SK-N-SH (cell line): ENCODE results near the gene FGL2. TPM values are rescaled to one million over a fixed set of nuclear protein-coding genes. Genes with fewer than 3 reads are reported as not detected.
"Not testable (repeated sequence)": the region's sequence is repeated elsewhere in the genome, so short reads cannot be mapped to it uniquely, and the experiment has no call there.

ENCODE experiments used
- CTCF ChIA-PET: fragments of 300-600, 350-600 bp; formaldehyde crosslinking; extraction: SDS; loops from one replicate; lab custom pipeline; 2021; lab: Yijun Ruan, JAX
- POLR2A ChIA-PET: fragments of 350-600 bp; sonication (Branson Sonifier 250); formaldehyde crosslinking; extraction: SDS; loops from one replicate; lab custom pipeline; 2020; ENCODE audit warnings: antibody characterized with exemption, inconsistent platforms; lab: Yijun Ruan, JAX
- DNase-seq: peaks from one replicate; pipeline ENCODE4 v3.0.0; 2012
- H2AFZ ChIP-seq: fragments of 200-600 bp; sonication (generic); 2 replicates; pipeline ENCODE4 v1.8.1; 2016; ENCODE audit warnings: antibody characterized with exemption, mild to moderate bottlenecking, low read depth
- H3F3A ChIP-seq: fragments of 200-600 bp; sonication (generic); replicated peaks from 2 replicates; pipeline ENCODE3; 2016; ENCODE audit warnings: antibody characterized with exemption, mild to moderate bottlenecking; ENCODE audit not compliant: insufficient read depth
- H3K27ac ChIP-seq, 2 experiments: fragments of 200-500 bp in 1 of 2; fragments of 200-600 bp in 1 of 2; sonication (Bioruptor generic) in 1 of 2; sonication (generic), shearing (Covaris generic) in 1 of 2; 2 replicates each; pipeline versions ENCODE4 v1.5.1 to v1.6.1; 2014 to 2016; ENCODE audit warnings: low read depth in 2 of 2, inconsistent platforms in 1 of 2, low read length in 1 of 2, mild to moderate bottlenecking in 1 of 2, mixed read lengths in 1 of 2
- H3K27me3 ChIP-seq: fragments of 200-600 bp; sonication (generic), shearing (Covaris generic); 2 replicates; pipeline ENCODE4 v1.6.1; 2016; ENCODE audit warnings: mixed run types; ENCODE audit not compliant: insufficient read depth
- H3K36me3 ChIP-seq, 2 experiments: fragments of 200-500 bp in 1 of 2; fragments of 200-600 bp in 1 of 2; sonication (Bioruptor generic) in 1 of 2; sonication (generic) in 1 of 2; replicated peaks in 1 of 2; 2 replicates each; pipeline versions ENCODE3 to v1.5.1; 2014 to 2016; ENCODE audit warnings: low read length in 1 of 2, mild to moderate bottlenecking in 1 of 2; ENCODE audit not compliant: insufficient read depth in 2 of 2, control insufficient read depth in 1 of 2
- H3K4me1 ChIP-seq, 2 experiments: fragments of 200-500 bp in 1 of 2; fragments of 200-600 bp in 1 of 2; sonication (Bioruptor generic) in 1 of 2; sonication (generic), shearing (Covaris generic) in 1 of 2; 2 replicates each; pipeline versions ENCODE4 v1.5.1 to v1.6.1; 2014 to 2016; ENCODE audit warnings: low read depth in 1 of 2, low read length in 1 of 2, mixed run types in 1 of 2; ENCODE audit not compliant: insufficient read depth in 2 of 2, control insufficient read depth in 1 of 2
- H3K4me2 ChIP-seq: fragments of 200-600 bp; sonication (generic), shearing (Covaris generic); 2 replicates; pipeline ENCODE4 v1.6.1; 2017; ENCODE audit warnings: mixed run types
- H3K4me3 ChIP-seq, 2 experiments: fragments of 200-500 bp in 1 of 2; fragments of 200-600 bp in 1 of 2; sonication (Bioruptor generic) in 1 of 2; sonication (generic), shearing (Covaris generic) in 1 of 2; 2 replicates each; pipeline versions ENCODE4 v1.5.1 to v1.8.1; 2014 to 2016; ENCODE audit warnings: low read depth in 2 of 2, inconsistent platforms in 1 of 2, low read length in 1 of 2, mild to moderate bottlenecking in 1 of 2, mixed read lengths in 1 of 2, moderate library complexity in 1 of 2
- H3K79me2 ChIP-seq: fragments of 200-600 bp; sonication (generic); 2 replicates; pipeline ENCODE4 v1.8.1; 2017; ENCODE audit warnings: mild to moderate bottlenecking; ENCODE audit not compliant: insufficient read depth
- H3K9ac ChIP-seq: fragments of 200-600 bp; sonication (generic); 2 replicates; pipeline ENCODE4 v1.6.1; 2017; ENCODE audit warnings: mixed run types
- H3K9me2 ChIP-seq: fragments of 200-600 bp; sonication (generic); 2 replicates; pipeline ENCODE4 v1.6.1; 2017; ENCODE audit warnings: mixed run types
- H3K9me3 ChIP-seq: fragments of 200-600 bp; sonication (generic); 2 replicates; pipeline ENCODE4 v1.6.1; 2017; ENCODE audit warnings: mixed run types, mild to moderate bottlenecking, moderate library complexity
- H4K20me1 ChIP-seq: fragments of 200-600 bp; sonication (generic); 2 replicates; pipeline ENCODE4 v1.6.1; 2017; ENCODE audit warnings: mild to moderate bottlenecking, mixed run types; ENCODE audit not compliant: insufficient read depth
- CHD2 ChIP-seq: fragments of 150-350 bp; IDR thresholded peaks from 2 replicates; pipeline ENCODE4 v1.6.1; 2018; ENCODE audit warnings: low read length; ENCODE audit not compliant: partially characterized antibody
- GABPA ChIP-seq: IDR thresholded peaks from 2 replicates; pipeline ENCODE4 v1.4.0; 2012; ENCODE audit warnings: low read depth, mild to moderate bottlenecking
- RAD21 ChIP-seq: IDR thresholded peaks from 2 replicates; pipeline ENCODE4 v1.6.1; 2012; ENCODE audit warnings: mild to moderate bottlenecking, low read length
- REST ChIP-seq: IDR thresholded peaks from 2 replicates; pipeline ENCODE4 v1.6.1; 2012; ENCODE audit warnings: mild to moderate bottlenecking, low read depth, low read length, moderate library complexity
- SMC3 ChIP-seq: IDR thresholded peaks from 2 replicates; pipeline ENCODE4 v1.6.1; 2012; ENCODE audit warnings: low read depth, low read length, improper control_type of control experiment
- WGBS: methylation state at CpG from one replicate; pipeline ENCODE4 v1.1.6; 2017; ENCODE audit warnings: low lambda C conversion rate; 5-methylcytosine and 5-hydroxymethylcytosine counted together
- polyA plus RNA-seq, 3 experiments: library from polyadenylated mRNA; depleted of rRNA; stranded (reverse); fragments of >200 nt; gene quantifications; 2 replicates each; pipeline ENCODE4 v1.2.3, GENCODE V29; 2012

Gene FGL2
- polyA plus RNA-seq, 1 of the 3 experiments (the other 2 are of a cell fraction), result not detected

GRCh38 chr7:77222819-77223218 is 23.2 kb upstream of the FGL2 start (continued):
- TF ChIP-seq REST, result no peak

- Histone ChIP-seq H3K27ac (no peak overlapping the region), H3K4me3 (no peak overlapping the region), H3F3A (no peaks in the 10 kb centered on the region), H3K4me1 (0 out of 4 replicates have a peak, but pooled peaks cover 0 to 6% of the 10 kb centered on the region in 2 experiments), H3K27me3 (no peaks in the 10 kb centered on the region), H3K9ac (no peak overlapping the region), H3K9me2 (no peaks in the 10 kb centered on the region), H2AFZ (no peak overlapping the region), H3K79me2 (no peaks in the 10 kb centered on the region), H3K4me2 (no peak overlapping the region), H3K36me3 (no peaks in the 10 kb centered on the region), H4K20me1 (no peaks in the 10 kb centered on the region), H3K9me3 (0 out of 2 replicates have a peak, but pooled peaks cover 7% of the 10 kb centered on the region)
- no peak for TF ChIP-seq SMC3
- TF ChIP-seq CHD2, result no peak
- no peak for TF ChIP-seq RAD21
- TF ChIP-seq GABPA, result no peak
- CTCF ChIA-PET, result interaction anchor here (2.0 kb wide), 1 partner anchor 25 kb away, joined by 9 read pairs; no protein-coding TSS in a partner anchor
- POLR2A ChIA-PET, result no interaction called here
- 84% methylated on average over 4 of the region's 4 CpGs for WGBS
- DNase-seq, result no peak
Observed at GRCh38 chr7:77222065-77222464, 22.4 kb upstream of the FGL2 start.

- H3K9me3 ChIP-seq, H3K27me3 ChIP-seq, H3K9ac ChIP-seq, H3K79me2 ChIP-seq, H3K4me2 ChIP-seq, H2AFZ ChIP-seq, H3K4me1 ChIP-seq, H3K4me3 ChIP-seq, DNase-seq, H3F3A ChIP-seq, POLR2A ChIA-PET, H3K36me3 ChIP-seq, H4K20me1 ChIP-seq, H3K9me2 ChIP-seq, H3K27ac ChIP-seq, CTCF ChIA-PET: not testable (repeated sequence)
- 70% methylated on average over 10 of the region's 10 CpGs for WGBS
Observed at GRCh38 chr7:77219701-77220331, 20.2 kb upstream of the FGL2 start.
